ENCODE measurements around the gene LYSMD3. TPM values are rescaled to one million over a fixed set of nuclear protein-coding genes. Genes with fewer than 3 reads are reported as not detected.

Gene LYSMD3
- total and polyA plus RNA-seq, 9 of the 15 experiments (the other 6 are each of a cell fraction or from before 2014, with no cell fraction given) = 9.5 to 42.3 (median 20.7) TPM

DNA sequence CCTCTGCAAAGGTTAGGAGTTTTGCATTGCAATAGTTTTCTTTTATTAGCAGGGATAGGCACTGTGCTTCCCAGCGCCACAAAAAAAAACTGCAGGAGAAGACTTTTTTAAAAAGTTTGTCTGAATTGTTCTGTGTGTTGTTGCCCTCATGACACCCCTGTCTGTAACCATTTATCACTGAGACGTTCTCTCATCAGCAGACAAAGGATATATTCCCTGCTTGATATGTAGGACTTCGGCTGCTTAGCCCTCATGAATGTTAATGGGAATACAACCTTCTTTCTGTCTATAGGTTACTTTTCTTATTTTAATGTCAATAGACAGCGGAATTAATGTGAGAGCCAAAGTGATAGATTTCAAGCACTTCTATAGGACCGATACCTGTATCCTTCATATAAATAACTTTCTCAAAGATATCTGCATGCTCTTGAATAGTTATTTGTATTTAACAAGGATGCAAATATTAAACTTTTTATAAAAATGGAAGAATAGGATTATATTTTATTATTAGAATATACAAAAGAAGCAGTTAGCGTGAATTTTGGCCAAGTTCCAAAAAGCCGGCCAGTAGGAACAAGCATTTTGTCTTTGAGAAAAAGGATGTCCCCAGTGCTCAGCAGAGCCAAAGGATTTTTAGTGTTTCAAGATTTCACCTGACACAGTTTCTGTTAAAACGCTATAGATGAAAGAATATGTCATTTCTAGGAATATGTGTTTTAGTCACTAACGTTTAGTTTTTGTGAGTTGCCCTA, 1.5 kb upstream of the LYSMD3 start:
- FAIRE-seq = no peak
- peak; percentile 62 for TF ChIP-seq MEIS2 (IDR thresholded peaks at IDR 0.05; ENCODE audit: partially characterized antibody)
- TF ChIP-seq, protein P1, sequence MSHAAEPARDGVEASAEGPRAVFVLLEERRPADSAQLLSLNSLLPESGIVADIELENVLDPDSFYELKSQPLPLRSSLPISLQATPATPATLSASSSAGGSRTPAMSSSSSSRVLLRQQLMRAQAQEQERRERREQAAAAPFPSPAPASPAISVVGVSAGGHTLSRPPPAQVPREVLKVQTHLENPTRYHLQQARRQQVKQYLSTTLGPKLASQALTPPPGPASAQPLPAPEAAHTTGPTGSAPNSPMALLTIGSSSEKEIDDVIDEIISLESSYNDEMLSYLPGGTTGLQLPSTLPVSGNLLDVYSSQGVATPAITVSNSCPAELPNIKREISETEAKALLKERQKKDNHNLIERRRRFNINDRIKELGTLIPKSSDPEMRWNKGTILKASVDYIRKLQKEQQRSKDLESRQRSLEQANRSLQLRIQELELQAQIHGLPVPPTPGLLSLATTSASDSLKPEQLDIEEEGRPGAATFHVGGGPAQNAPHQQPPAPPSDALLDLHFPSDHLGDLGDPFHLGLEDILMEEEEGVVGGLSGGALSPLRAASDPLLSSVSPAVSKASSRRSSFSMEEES (CRISPR knock-in tag; IDR thresholded peaks at IDR 0.05) = no peak
- peak; percentile 65 for TF ChIP-seq NFIX (CRISPR knock-in tag; IDR thresholded peaks at IDR 0.05; ENCODE audit: low read depth)
- no peak for TF ChIP-seq MXI1 (IDR thresholded peaks at IDR 0.05; ENCODE audit: low read depth, low read length)
- no peak for TF ChIP-seq JUN (IDR thresholded peaks at IDR 0.05; ENCODE audit: borderline replicate concordance, low read depth, low read length)
- no peak for TF ChIP-seq JUN (CRISPR knock-in tag; IDR thresholded peaks at IDR 0.05; ENCODE audit: borderline replicate concordance)
- TF ChIP-seq ZNF408 (CRISPR knock-in tag; IDR thresholded peaks at IDR 0.05; ENCODE audit: low read depth) = no peak
- TF ChIP-seq LEF1 (IDR thresholded peaks at IDR 0.05) = no peak
- TF ChIP-seq SAFB2 (IDR thresholded peaks at IDR 0.05; ENCODE audit: borderline replicate concordance, low read depth, low read length, severe bottlenecking) = no peak
- TF ChIP-seq, protein P2, sequence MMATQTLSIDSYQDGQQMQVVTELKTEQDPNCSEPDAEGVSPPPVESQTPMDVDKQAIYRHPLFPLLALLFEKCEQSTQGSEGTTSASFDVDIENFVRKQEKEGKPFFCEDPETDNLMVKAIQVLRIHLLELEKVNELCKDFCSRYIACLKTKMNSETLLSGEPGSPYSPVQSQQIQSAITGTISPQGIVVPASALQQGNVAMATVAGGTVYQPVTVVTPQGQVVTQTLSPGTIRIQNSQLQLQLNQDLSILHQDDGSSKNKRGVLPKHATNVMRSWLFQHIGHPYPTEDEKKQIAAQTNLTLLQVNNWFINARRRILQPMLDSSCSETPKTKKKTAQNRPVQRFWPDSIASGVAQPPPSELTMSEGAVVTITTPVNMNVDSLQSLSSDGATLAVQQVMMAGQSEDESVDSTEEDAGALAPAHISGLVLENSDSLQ (IDR thresholded peaks at IDR 0.05) = peak; percentile 38; the same call in 1 of the 2 replicates
- TF ChIP-seq, protein P3, sequence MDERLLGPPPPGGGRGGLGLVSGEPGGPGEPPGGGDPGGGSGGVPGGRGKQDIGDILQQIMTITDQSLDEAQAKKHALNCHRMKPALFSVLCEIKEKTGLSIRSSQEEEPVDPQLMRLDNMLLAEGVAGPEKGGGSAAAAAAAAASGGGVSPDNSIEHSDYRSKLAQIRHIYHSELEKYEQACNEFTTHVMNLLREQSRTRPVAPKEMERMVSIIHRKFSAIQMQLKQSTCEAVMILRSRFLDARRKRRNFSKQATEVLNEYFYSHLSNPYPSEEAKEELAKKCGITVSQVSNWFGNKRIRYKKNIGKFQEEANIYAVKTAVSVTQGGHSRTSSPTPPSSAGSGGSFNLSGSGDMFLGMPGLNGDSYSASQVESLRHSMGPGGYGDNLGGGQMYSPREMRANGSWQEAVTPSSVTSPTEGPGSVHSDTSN (CRISPR knock-in tag; IDR thresholded peaks at IDR 0.05; ENCODE audit: low read depth) = no peak
- TF ChIP-seq, protein P3 (tag; conservative IDR thresholded peaks at IDR 0.05; ENCODE audit: low read depth) = peak; percentile 38; the same call in 1 of the 2 replicates
- no peak for TF ChIP-seq SREBF1 (IDR thresholded peaks at IDR 0.05; ENCODE audit: borderline replicate concordance, low read depth, low read length)
- TF ChIP-seq, protein P4, sequence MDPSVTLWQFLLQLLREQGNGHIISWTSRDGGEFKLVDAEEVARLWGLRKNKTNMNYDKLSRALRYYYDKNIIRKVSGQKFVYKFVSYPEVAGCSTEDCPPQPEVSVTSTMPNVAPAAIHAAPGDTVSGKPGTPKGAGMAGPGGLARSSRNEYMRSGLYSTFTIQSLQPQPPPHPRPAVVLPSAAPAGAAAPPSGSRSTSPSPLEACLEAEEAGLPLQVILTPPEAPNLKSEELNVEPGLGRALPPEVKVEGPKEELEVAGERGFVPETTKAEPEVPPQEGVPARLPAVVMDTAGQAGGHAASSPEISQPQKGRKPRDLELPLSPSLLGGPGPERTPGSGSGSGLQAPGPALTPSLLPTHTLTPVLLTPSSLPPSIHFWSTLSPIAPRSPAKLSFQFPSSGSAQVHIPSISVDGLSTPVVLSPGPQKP (CRISPR knock-in tag; IDR thresholded peaks at IDR 0.05) = no peak
- no peak for TF ChIP-seq ZNF3 (CRISPR knock-in tag; IDR thresholded peaks at IDR 0.05)

More for the DNA sequence above, 1.5 kb upstream of the LYSMD3 start:
- peaks cover 17% of the 10 kb centered on the region; the same call in 2 of the 3 replicates for H3K36me3 ChIP-seq (ENCODE audit: control insufficient read depth, insufficient read depth, low read length)
- ChIA-PET POLR2A (interaction anchor here (0.8 to 1.9 kb wide), 4 partner anchors 11 to 90 kb away, joined by 3 to 5 read pairs (median 4); no protein-coding TSS in a partner anchor), CTCF (ENCODE audit: low intra/inter-chr PET ratio) (interaction anchor here (0.6 to 2.9 kb wide), 2 partner anchors 91 to 178 kb away, joined by 3 to 22 read pairs; no protein-coding TSS in a partner anchor)
- H3K4me1 ChIP-seq (replicated peaks in 1 of 2; ENCODE audit: control insufficient read depth in 2 of 2, insufficient read depth in 2 of 2, low read length in 2 of 2) = peaks cover 4 to 18% of the 10 kb centered on the region in 2 experiments; a peak in 4 of 5 replicates
- peak overlapping the region; percentile 99 for H2AFZ ChIP-seq (ENCODE audit: low read depth, low read length)
- peaks cover 35% of the 10 kb centered on the region for H3K79me2 ChIP-seq (ENCODE audit: control insufficient read depth, insufficient read depth, low read length)
- no peaks in the 10 kb centered on the region for H3K9me1 ChIP-seq (ENCODE audit: control insufficient read depth, insufficient read depth, low read length)
- H3K27ac ChIP-seq (ENCODE audit: extremely low read depth, low read depth, low read length) = peak overlapping the region; percentile 91
- WGBS (ENCODE audit: insufficient coverage, low coverage, missing lambda C conversion rate) = 29% methylated on average over 9 of the region's 9 CpGs
- peak overlapping the region; percentile 99 for H3K4me2 ChIP-seq (ENCODE audit: insufficient read depth, low read length)
- no peak for ATAC-seq
- H4K20me1 ChIP-seq (replicated peaks; ENCODE audit: control insufficient read depth, insufficient read depth, low read length) = no peaks in the 10 kb centered on the region
- peak overlapping the region; percentile 76 for H3K4me3 ChIP-seq
- peak overlapping the region in 1 of 2 experiments; percentile 88; a peak in 2 of 4 replicates for H3K9ac ChIP-seq (ENCODE audit: insufficient read depth in 1 of 2, low read depth in 2 of 2, low read length in 2 of 2)
- no peaks in the 10 kb centered on the region for H3K27me3 ChIP-seq (ENCODE audit: control insufficient read depth in 2 of 2, insufficient read depth in 2 of 2, low read length in 2 of 2)
- intact Hi-C loops (cut with micrococcal nuclease) (loop anchor here (1.0 to 10.0 kb wide), 5 partner anchors 56 to 326 kb away; no protein-coding TSS in a partner anchor), in situ Hi-C loops (cut with MboI) (no loop called here)
- DNase-seq (ENCODE audit: extremely low read depth in 1 of 4, low spot score in 3 of 4) = peak in 2 of 4 experiments; percentile 27 to 51
- no peaks in the 10 kb centered on the region for H3K9me3 ChIP-seq (replicated peaks; ENCODE audit: control insufficient read depth, insufficient read depth, low read depth, low read length)
- BruUV-seq (replicated peaks) = no TSS peak

Data from K562 (cell line).